ENCODE results near the gene NAXE. TPM values are rescaled to one million over a fixed set of nuclear protein-coding genes. Genes with fewer than 3 reads are reported as not detected.

Gene NAXE
- total RNA-seq, 1 experiment from 2014 or later = 96.6 TPM

GRCh38 chr1:156640842-156641706 is 49.5 kb downstream of the NAXE start:
- no peak overlapping the region for H2AK5ac ChIP-seq (ENCODE audit: insufficient read length, low read length)
- peaks cover 10% of the 10 kb centered on the region; the same call in 1 of the 2 replicates for H3K27me3 ChIP-seq (ENCODE audit: insufficient read depth, low read length)
- Mint-ChIP-seq H3K27me3 (ENCODE audit: low read depth) (peaks cover 93% of the 10 kb centered on the region), H3K9me3 (no peaks in the 10 kb centered on the region; a peak in 1 of 5 replicates), H3K36me3 (ENCODE audit: insufficient read depth in 1 of 3, low read depth in 3 of 3) (no peaks in the 10 kb centered on the region), H3K4me1 (peaks cover 22 to 34% of the 10 kb centered on the region in 2 experiments), H3K27ac (no peak overlapping the region), H3K4me3 (peak overlapping the region; percentile 51 to 82)
- H3K4me2 ChIP-seq (ENCODE audit: insufficient read depth, insufficient read length, low read length) = peak overlapping the region; percentile 92
- H2BK12ac ChIP-seq (ENCODE audit: insufficient read length, low read depth, low read length) = no peak overlapping the region
- no peak overlapping the region for H3K18ac ChIP-seq (ENCODE audit: insufficient read length, low read depth, low read length)
- H4K8ac ChIP-seq (replicated peaks; ENCODE audit: insufficient read length, low read depth, low read length) = no peak overlapping the region
- H3K9ac ChIP-seq (ENCODE audit: extremely low read depth, insufficient read length, low read length) = no peak overlapping the region
- H2BK15ac ChIP-seq (ENCODE audit: low read depth, low read length) = no peak overlapping the region
- no peak overlapping the region for H2AFZ ChIP-seq (ENCODE audit: low read length)
- no CpG with 5 or more reads among the region's 6 CpGs for WGBS (ENCODE audit: extremely low coverage, insufficient read length, low lambda C conversion rate)
- no peaks in the 10 kb centered on the region for H4K20me1 ChIP-seq (ENCODE audit: control insufficient read depth, insufficient read depth, insufficient read length)
- no peak overlapping the region for H4K91ac ChIP-seq (ENCODE audit: insufficient read length, low read depth, low read length)
- DNase-seq = no peak
- no peak overlapping the region for H2BK120ac ChIP-seq (ENCODE audit: low read depth, low read length, poor library complexity, severe bottlenecking)
- no peak overlapping the region for H3K14ac ChIP-seq (ENCODE audit: insufficient read depth, low read length)
- no peak overlapping the region for H3K23ac ChIP-seq (ENCODE audit: insufficient read length, low read depth, low read length)
- H3K56ac ChIP-seq (ENCODE audit: insufficient read length, low read depth, low read length) = no peak overlapping the region
- H3K4ac ChIP-seq (ENCODE audit: low read depth, low read length) = no peak overlapping the region
- H3K9me3 ChIP-seq (ENCODE audit: control insufficient read depth, low read depth, low read length) = no peaks in the 10 kb centered on the region
- no peak overlapping the region for H3T11ph ChIP-seq (ENCODE audit: low read length)
- no peaks in the 10 kb centered on the region for H3K79me1 ChIP-seq (ENCODE audit: insufficient read depth, low read depth, low read length, poor library complexity, severe bottlenecking)
- H2BK5ac ChIP-seq (ENCODE audit: insufficient read length, low read length) = no peak overlapping the region
- no peak overlapping the region for H3K27ac ChIP-seq (ENCODE audit: insufficient read length, low read depth, low read length)
- H3K4me1 ChIP-seq (ENCODE audit: insufficient read depth, low read length) = peaks cover 4% of the 10 kb centered on the region; the same call in 1 of the 2 replicates
- peaks cover 11% of the 10 kb centered on the region for H3K23me2 ChIP-seq (ENCODE audit: insufficient read length, low read depth, low read length, poor library complexity, severe bottlenecking)
- no peak overlapping the region for H2BK20ac ChIP-seq (ENCODE audit: low read depth, low read length, poor library complexity, severe bottlenecking)
- H4K5ac ChIP-seq (ENCODE audit: insufficient read length, low read depth, low read length) = no peak overlapping the region
- TF ChIP-seq CTCF (conservative IDR thresholded peaks at IDR 0.05) = no peak
- no peaks in the 10 kb centered on the region for H3K79me2 ChIP-seq (ENCODE audit: insufficient read depth, low read length)

All from H9 (cell line).